Activated effector memory CD4-positive, alpha-beta T cell treated with Interleukin-2 at 50 U/mL for 16 hours (primary cell): ENCODE results near the gene LOXL1.
"Not testable (repeated sequence)": the region's sequence is repeated elsewhere in the genome, so short reads cannot be mapped to it uniquely, and the experiment has no call there.

Experiments used
- DNase-seq: peaks from one replicate; pipeline ENCODE4 v3.0.0-alpha.2; 2020

Gene LOXL1

GRCh38 chr15:73922186-73923151 is 3.8 kb upstream of the LOXL1 start:
- no peak for DNase-seq

- DNase-seq: no peak
These were observed 3.1 kb upstream of the LOXL1 start for GRCh38 chr15:73923156-73923487.

GRCh38 chr15:73923488-73924164 is 2.6 kb upstream of the LOXL1 start:
- no peak for DNase-seq

GRCh38 chr15:73924171-73924921 is 1.9 kb upstream of the LOXL1 start:
- DNase-seq: no peak

- no peak for DNase-seq
These were observed 429 bp upstream of the LOXL1 start for GRCh38 chr15:73925848-73926218.

- DNase-seq: peak; percentile 37
These were observed 777 bp downstream of the LOXL1 start for GRCh38 chr15:73927003-73927475.

- peak; percentile 73 for DNase-seq
These were observed 1.4 kb downstream of the LOXL1 start for GRCh38 chr15:73927476-73928240.

- no peak for DNase-seq
These were observed 1.9 kb downstream of the LOXL1 start for GRCh38 chr15:73928241-73928579.

GRCh38 chr15:73928971-73929627 is 2.8 kb downstream of the LOXL1 start:
- no peak for DNase-seq

DNA sequence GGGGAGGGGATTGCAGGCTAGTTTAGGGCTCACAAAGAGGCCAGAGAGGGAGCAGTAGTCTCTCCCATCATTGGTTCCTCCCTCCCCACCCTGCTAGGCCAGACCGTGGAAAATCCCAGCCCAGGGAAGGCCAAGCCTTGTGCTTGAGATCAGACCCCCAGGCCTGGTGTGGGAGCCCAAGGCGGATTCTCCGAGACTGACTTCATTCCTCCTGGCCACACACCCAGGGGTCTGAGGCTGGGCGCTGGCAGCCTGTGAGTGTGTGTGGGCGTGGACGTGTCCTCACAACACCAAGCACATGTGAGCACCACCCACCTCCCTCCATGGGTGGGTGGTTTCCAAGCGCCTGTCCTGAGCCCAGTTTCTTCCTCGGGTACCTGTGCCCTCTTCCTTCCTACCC is 4.1 kb downstream of the LOXL1 start:
- no peak for DNase-seq

- no peak for DNase-seq
These were observed 4.6 kb downstream of the LOXL1 start for GRCh38 chr15:73930790-73931281.

DNA sequence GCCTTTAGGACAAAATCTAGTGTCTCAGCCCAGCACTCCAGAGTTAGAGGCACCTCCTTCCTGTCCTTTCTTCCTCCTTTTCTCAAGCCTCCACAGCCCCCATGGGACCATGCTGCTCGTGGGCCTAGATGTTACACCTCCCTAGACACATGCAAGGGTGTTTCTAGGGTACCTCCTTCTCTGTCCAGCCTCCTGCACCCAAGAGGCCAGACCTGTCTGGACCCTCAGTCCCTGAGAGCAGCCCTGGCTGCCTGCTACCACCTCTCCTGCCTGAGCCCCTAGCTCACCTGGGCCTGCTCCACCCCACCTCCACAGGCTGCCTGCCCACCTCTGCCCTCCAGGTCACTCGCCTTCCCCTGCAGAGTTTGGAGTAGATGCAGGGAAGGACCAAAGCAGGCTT is 5.2 kb downstream of the LOXL1 start:
- DNase-seq: no peak

DNA sequence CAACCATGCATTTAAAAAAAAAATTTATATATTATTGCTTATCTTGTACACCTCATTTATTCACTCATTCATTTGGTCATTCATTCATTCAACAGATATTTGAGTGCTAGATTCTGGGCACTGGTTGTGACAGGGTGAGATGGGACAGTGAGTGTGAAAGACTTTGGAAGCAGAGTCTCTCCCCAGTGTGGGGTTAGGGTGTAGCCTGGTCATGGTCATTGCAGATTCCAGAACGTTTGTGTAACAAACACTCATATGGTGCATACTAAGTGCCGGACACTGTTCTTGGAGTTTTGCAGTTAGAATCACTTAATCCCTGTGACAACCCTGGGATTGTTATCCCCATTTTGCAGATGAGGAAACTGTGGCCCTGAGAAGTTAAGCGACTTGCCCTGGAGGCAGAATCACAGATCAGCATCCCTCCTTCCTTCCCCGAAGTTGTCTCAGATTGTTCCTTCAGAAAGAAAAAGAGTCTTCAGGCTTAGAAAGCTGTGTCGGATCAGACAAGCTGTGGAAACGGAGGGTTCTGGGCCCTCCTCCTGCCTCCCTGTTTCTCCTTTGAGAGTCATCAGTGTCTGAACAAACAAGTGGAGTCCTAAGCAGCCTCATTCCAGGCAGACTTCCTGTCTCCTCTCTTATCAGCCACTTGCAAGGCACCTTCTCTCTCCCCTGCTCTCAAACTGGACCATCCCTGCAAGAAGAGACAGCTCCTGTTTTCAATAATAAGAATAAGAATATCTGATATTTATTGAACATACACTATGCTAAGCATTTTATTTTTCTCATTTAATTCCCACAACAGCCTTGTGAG is 6.3 kb downstream of the LOXL1 start:
- no peak for DNase-seq

DNA sequence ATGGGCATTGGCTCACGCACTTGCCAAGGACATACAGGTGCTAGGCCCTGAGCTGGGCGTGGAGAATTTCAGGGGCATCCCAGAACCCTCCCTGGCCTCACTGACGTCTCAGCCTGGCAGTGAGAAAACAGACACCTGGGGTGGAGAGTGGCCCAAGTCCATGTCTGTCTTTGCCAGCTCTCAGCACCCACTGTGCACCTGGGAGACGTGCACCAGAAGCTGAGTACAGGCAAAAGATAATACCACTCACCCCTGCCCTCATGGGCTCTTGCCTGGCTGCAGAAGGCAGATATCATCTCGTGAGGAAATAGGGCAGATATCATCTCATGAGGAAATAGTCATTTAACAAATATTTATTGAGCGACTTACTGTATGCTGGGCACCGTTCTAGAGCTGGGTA is 8.0 kb downstream of the LOXL1 start:
- no peak for DNase-seq

- DNase-seq: no peak
These were observed 9.3 kb downstream of the LOXL1 start for GRCh38 chr15:73935547-73935946.

- DNase-seq: no peak
These were observed 9.9 kb downstream of the LOXL1 start for GRCh38 chr15:73936181-73936580.

DNA sequence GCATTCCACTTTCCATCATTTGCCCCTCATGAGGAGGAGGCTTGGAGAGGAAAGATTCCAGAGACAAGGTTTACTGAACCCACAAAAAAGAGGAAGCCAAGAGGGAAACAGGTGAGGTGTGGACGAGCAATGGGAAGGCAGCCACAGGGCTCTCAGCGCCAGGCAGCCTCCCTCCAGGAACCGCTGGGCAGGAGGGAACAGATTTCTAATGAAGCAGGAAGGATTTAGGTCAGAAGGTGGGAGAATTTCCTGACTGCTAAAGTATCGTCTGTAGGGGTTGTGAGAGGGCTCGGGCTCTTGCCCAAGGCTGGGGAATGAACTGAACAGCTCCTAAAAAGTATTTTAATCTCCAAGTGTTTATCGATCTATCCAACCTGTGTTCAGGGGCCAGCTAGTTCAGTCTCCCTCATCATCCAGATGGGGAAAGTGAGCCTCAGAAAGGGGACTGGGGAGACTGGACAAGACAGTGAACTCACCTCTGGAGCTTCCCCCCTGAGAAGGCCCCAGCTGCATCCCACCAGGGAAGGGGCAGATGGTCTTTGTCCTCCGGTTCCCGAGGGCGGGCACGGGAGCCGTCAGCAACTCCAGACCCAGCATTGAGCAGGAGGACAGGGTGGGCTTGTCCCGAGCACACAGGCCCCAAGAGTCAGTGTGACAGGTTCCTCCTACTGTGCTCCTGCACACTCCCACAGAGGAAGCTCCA is 10.5 kb downstream of the LOXL1 start:
- DNase-seq: no peak

DNA sequence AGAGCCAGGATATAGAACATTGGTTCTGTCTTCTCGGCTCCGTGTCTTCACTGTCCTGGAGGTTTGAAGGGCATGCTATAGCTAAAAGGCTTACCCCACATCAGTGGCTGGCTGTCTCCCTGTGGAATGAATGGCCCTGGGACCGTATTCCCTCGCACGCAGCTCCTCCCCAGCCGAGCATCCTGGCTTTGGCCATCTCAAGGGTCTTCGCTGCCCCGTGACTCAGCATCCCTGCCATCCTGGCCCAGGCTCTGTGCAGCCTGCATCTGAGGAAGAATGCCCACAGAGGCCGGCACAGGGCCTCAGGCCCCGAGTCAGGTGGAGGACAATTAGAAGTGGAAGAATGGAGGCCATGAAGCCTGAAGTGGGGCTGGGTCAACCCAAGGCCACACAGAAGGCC is 11.0 kb downstream of the LOXL1 start:
- DNase-seq: no peak

GRCh38 chr15:73937726-73938125 is 11.5 kb downstream of the LOXL1 start:
- DNase-seq: no peak

GRCh38 chr15:73938516-73938915 is 12.3 kb downstream of the LOXL1 start:
- DNase-seq: not testable (repeated sequence)

- DNase-seq: no peak
These were observed 12.9 kb downstream of the LOXL1 start for GRCh38 chr15:73939138-73939537.
